Calu3 (cell line): ENCODE data around the gene SH2D6. TPM values are rescaled to one million over a fixed set of nuclear protein-coding genes. Genes with fewer than 3 reads are reported as not detected.
A peak's percentile ranks its signal among the peaks of the same experiment; 100 is the strongest.

Source experiments
- Bru-seq: library from RNA; stranded (reverse); fragments of 400-500 nt; gene quantifications from one replicate; lab custom pipeline; 2021; lab: Mats Ljungman, UMichigan
- BruChase-seq, 2 experiments: library from RNA; stranded (reverse); fragments of 400-500 nt; gene quantifications; one replicate each; lab custom pipeline; 2021; lab: Mats Ljungman, UMichigan
- BruUV-seq: library from RNA; stranded (reverse); fragments of 400-500 nt; replicated peaks from 2 replicates; lab custom pipeline; 2021; lab: Mats Ljungman, UMichigan
- CTCF ChIA-PET: fragments of 300-600 bp; sonication (Branson Sonifier 250); formaldehyde crosslinking; loops from one replicate; lab custom pipeline; 2022; ENCODE audit warnings: antibody characterized with exemption; lab: Charles Lee
- DNase-seq: peaks from one replicate; pipeline ENCODE4 v3.0.0; 2022
- H3K27ac Mint-ChIP-seq: one replicate; pipeline ENCODE4 v1.8.0; 2022; ENCODE audit warnings: mixed read lengths; ENCODE audit not compliant: unreplicated experiment
- H3K27me3 Mint-ChIP-seq: one replicate; pipeline ENCODE4 v1.8.0; 2022; ENCODE audit warnings: mixed read lengths; ENCODE audit not compliant: unreplicated experiment
- H3K36me3 Mint-ChIP-seq: one replicate; pipeline ENCODE4 v1.8.0; 2022; ENCODE audit warnings: mild to moderate bottlenecking, moderate library complexity, mixed read lengths; ENCODE audit not compliant: insufficient read depth, unreplicated experiment
- H3K4me1 Mint-ChIP-seq: one replicate; pipeline ENCODE4 v1.8.0; 2022; ENCODE audit warnings: mild to moderate bottlenecking, low read depth, mixed read lengths; ENCODE audit not compliant: unreplicated experiment
- H3K4me3 Mint-ChIP-seq: one replicate; pipeline ENCODE4 v1.8.0; 2022; ENCODE audit warnings: mild to moderate bottlenecking, low read depth, moderate library complexity, mixed read lengths; ENCODE audit not compliant: unreplicated experiment
- H3K9me3 Mint-ChIP-seq: one replicate; pipeline ENCODE4 v1.8.0; 2022; ENCODE audit warnings: low read depth, mixed read lengths; ENCODE audit not compliant: unreplicated experiment
- intact Hi-C: fragments of 100-400 bp; cut with micrococcal nuclease; formaldehyde crosslinking; loops from one replicate; pipeline ENCODE4 v1.10.0; 2022; ENCODE audit not compliant: unreplicated experiment
- long read RNA-seq: library from polyadenylated mRNA; stranded (forward); transcript quantifications from one replicate; pipeline ENCODE4 v2.0.0, GENCODE V29; 2022
- total RNA-seq: library from RNA; stranded (reverse); gene quantifications from 2 replicates; pipeline ENCODE4 v1.2.3, GENCODE V29; 2022
- TF ChIP-seq, protein P1 (sequence below): fragments of 200-600 bp; IDR thresholded peaks from one replicate; pipeline ENCODE4 v1.8.0; 2022; ENCODE audit warnings: antibody characterized with exemption; ENCODE audit not compliant: unreplicated experiment

The SH2D6 gene
- total RNA-seq (1.8 and 2.4 TPM in 2 replicates), Bru-seq, nascent RNA (percentile 26 among the genes with signal in this experiment), BruChase-seq, experiment 1, labeled RNA remaining after a 6-hour chase (percentile 28 among the genes with signal in this experiment), BruChase-seq, experiment 2, labeled RNA remaining after a 2-hour chase (percentile 19 among the genes with signal in this experiment)
- long read RNA-seq, partial matches to known transcripts = 0 of 2 reads
- long read RNA-seq, other reads (novel, unspliced or antisense) = 2 of 2 reads

- DNase-seq = peak; percentile 87
- Mint-ChIP-seq H3K36me3 (peaks cover 59% of the 10 kb centered on the region), H3K9me3 (no peaks in the 10 kb centered on the region), H3K27ac (peak within 1 kb of the TSS; percentile 55), H3K4me3 (peak within 1 kb of the TSS; percentile 83), H3K4me1 (peaks cover 50% of the 10 kb centered on the region), H3K27me3 (no peaks in the 10 kb centered on the region)
- BruUV-seq = no TSS peak
- TF ChIP-seq, protein P1, sequence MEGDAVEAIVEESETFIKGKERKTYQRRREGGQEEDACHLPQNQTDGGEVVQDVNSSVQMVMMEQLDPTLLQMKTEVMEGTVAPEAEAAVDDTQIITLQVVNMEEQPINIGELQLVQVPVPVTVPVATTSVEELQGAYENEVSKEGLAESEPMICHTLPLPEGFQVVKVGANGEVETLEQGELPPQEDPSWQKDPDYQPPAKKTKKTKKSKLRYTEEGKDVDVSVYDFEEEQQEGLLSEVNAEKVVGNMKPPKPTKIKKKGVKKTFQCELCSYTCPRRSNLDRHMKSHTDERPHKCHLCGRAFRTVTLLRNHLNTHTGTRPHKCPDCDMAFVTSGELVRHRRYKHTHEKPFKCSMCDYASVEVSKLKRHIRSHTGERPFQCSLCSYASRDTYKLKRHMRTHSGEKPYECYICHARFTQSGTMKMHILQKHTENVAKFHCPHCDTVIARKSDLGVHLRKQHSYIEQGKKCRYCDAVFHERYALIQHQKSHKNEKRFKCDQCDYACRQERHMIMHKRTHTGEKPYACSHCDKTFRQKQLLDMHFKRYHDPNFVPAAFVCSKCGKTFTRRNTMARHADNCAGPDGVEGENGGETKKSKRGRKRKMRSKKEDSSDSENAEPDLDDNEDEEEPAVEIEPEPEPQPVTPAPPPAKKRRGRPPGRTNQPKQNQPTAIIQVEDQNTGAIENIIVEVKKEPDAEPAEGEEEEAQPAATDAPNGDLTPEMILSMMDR = no peak
- CTCF ChIA-PET = interaction anchor here (0.5 to 4.5 kb wide), 6 partner anchors 64 to 143 kb away, joined by 3 to 66 read pairs (median 3); partner anchors contain the start of genes ELMOD3 and GGCX
- intact Hi-C loops = no loop called here
These were observed at the start of gene SH2D6 for GRCh38 chr2:85418132-85419008. Gene SH2D6, plus strand, starts transcription at chr2:85418714. Its CDS starts 10,752 bp downstream, at chr2:85429466.

DNA sequence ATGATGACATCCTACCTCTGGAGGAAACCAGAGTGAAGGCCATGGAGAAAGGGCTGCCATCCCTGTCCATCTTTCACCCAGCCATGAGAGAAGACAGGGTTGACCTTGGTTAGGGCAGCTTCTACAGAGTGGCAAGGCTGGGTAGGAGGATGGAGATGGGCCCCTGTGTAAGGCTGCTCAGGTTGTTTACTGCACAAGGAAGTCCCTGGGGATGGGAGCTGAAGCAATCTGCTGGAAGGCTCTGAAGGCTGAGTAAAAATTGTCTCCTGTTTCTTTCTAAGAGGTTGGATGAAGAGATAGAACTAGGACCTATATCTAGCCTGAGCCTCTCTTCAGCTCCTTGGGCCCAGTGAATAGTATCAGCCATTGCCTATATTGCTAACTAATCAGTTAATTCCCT is 49.6 kb upstream of the SH2D6 start:
- CTCF ChIA-PET = interaction anchor here (0.6 kb wide), 1 partner anchor 9 kb away, joined by 3 read pairs; no protein-coding TSS in a partner anchor
- Mint-ChIP-seq H3K9me3 (no peaks in the 10 kb centered on the region), H3K4me1 (no peaks in the 10 kb centered on the region), H3K27ac (no peak overlapping the region), H3K4me3 (no peak overlapping the region), H3K36me3 (peaks cover 3% of the 10 kb centered on the region), H3K27me3 (no peaks in the 10 kb centered on the region)
- intact Hi-C loops = no loop called here
- no TSS peak for BruUV-seq
- DNase-seq = no peak
- TF ChIP-seq, protein P1 = no peak

DNA sequence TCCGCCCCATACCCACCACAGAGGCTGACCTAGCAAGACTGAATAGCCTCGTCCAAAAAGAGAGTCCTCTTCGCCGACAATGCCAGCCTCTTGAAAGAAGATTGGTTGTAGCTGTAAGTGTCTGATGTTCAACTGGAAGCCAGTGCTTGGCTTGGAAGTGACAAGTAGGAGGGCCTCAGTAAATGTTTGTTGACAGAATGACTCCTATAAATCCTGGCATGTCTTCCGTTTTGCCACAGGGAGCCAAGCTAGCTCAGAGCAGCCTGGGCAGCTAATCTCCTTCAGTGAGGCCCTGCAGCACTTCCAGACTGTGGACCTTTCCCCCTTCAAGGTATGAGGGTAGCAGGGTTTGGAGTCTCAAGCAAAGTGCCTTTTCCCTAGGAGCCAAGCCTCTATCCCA is 49.0 kb upstream of the SH2D6 start:
- TF ChIP-seq, protein P1 = no peak
- intact Hi-C loops = no loop called here
- no peaks in the 10 kb centered on the region for H3K9me3 Mint-ChIP-seq
- no peak overlapping the region for H3K4me3 Mint-ChIP-seq
- no peaks in the 10 kb centered on the region for H3K27me3 Mint-ChIP-seq
- peaks cover 3% of the 10 kb centered on the region for H3K36me3 Mint-ChIP-seq
- no peak for DNase-seq
- H3K27ac Mint-ChIP-seq = no peak overlapping the region
- CTCF ChIA-PET = interaction anchor here (1.0 kb wide), 1 partner anchor 46 kb away, joined by 3 read pairs; no protein-coding TSS in a partner anchor
- H3K4me1 Mint-ChIP-seq = no peaks in the 10 kb centered on the region
- no TSS peak for BruUV-seq

- peaks cover 3% of the 10 kb centered on the region for H3K36me3 Mint-ChIP-seq
- H3K4me1 Mint-ChIP-seq = no peaks in the 10 kb centered on the region
- BruUV-seq = no TSS peak
- CTCF ChIA-PET = interaction anchor here (0.7 kb wide), 1 partner anchor 10 kb away, joined by 7 read pairs; no protein-coding TSS in a partner anchor
- TF ChIP-seq, protein P1 = no peak
- H3K9me3 Mint-ChIP-seq = no peaks in the 10 kb centered on the region
- intact Hi-C loops = no loop called here
- no peaks in the 10 kb centered on the region for H3K27me3 Mint-ChIP-seq
- no peak for DNase-seq
- no peak overlapping the region for H3K4me3 Mint-ChIP-seq
- H3K27ac Mint-ChIP-seq = no peak overlapping the region
These were observed 47.5 kb upstream of the SH2D6 start for GRCh38 chr2:85371045-85371444.
